RWPE1 (cell line): ENCODE measurements around the gene NCOA5.

Experiments used
- CTCF ChIA-PET: fragments of 350-600 bp; sonication (Branson Sonifier 250); formaldehyde crosslinking; extraction: SDS; loops from one replicate; lab custom pipeline; 2021; lab: Yijun Ruan, JAX
- POLR2A ChIA-PET: fragments of 400-600 bp; formaldehyde crosslinking; extraction: SDS; loops from one replicate; lab custom pipeline; 2020; ENCODE audit warnings: antibody characterized with exemption; ENCODE audit not compliant: low non-redundant PET; lab: Yijun Ruan, JAX
- DNase-seq: peaks from one replicate; pipeline ENCODE4 v3.0.0; 2012; ENCODE audit warnings: low spot score
- H3K27ac ChIP-seq: fragments of 450-650 bp; 2 replicates; pipeline ENCODE4 v1.5.1; 2017
- CTCF ChIP-seq: fragments of 450-650 bp; conservative IDR thresholded peaks from 2 replicates; pipeline ENCODE4 v1.5.1; 2017; ENCODE audit warnings: low read depth, mild to moderate bottlenecking

The NCOA5 gene

DNA sequence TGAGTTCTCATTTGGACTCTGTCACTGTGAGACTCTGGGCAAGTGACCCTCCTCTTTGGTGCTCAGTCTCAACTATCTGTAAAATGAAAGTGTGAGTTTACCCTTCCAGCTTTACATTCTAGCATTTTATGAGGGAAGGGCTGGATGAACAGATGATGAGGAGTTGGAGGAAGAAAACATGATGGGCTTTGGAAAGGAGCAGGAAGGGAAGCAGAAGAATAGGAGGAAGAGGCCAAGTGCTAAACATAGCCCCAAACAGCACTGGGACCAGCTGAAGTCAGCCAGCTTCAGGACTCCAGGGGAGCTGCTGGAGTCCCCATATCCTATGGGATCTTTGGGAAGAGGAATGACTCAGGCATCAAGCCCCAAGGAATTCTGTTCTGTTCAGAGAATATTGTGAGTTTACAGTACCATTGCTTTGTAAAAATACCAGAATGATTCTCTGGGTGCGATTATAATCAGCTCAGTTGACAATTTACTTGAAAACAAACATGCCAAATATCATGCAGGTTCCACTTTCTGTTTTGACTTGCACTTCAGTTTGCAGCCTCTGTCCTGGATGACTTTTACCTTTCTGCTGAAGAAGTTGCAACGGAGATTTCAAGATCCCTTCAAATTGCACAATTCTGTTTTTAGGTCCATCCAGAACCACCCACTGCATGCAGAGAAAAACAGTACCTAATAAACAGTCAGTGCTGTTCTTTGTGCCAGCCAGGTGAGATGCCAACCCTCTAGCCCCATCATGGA, 31.6 kb upstream of the NCOA5 start:
- no peak for TF ChIP-seq CTCF
- ChIA-PET CTCF (interaction anchor here (0.6 kb wide), 2 partner anchors 243 to 594 kb away, joined by 3 to 4 read pairs; no protein-coding TSS in a partner anchor), POLR2A (interaction anchor here (0.5 kb wide), 1 partner anchor 149 kb away, joined by 3 read pairs; the partner anchor contains the start of gene ZNF335)
- peak overlapping the region; percentile 49; the same call in 1 of the 2 replicates for H3K27ac ChIP-seq
- DNase-seq = no peak

GRCh38 chr20:46120136-46120535, 30.4 kb upstream of the NCOA5 start:
- DNase-seq = no peak
- TF ChIP-seq CTCF = no peak
- CTCF ChIA-PET = interaction anchor here (0.6 to 2.4 kb wide), 6 partner anchors 8 to 950 kb away, joined by 3 to 8 read pairs (median 6); partner anchors contain the start of gene SDC4
- H3K27ac ChIP-seq = no peak overlapping the region
- POLR2A ChIA-PET = no interaction called here

- TF ChIP-seq CTCF = no peak
- DNase-seq = no peak
- ChIA-PET CTCF (interaction anchor here (0.6 to 2.4 kb wide), 6 partner anchors 9 to 229 kb away, joined by 3 to 8 read pairs (median 6); no protein-coding TSS in a partner anchor), POLR2A (no interaction called here)
- peak overlapping the region; percentile 66; the same call in 1 of the 2 replicates for H3K27ac ChIP-seq
Observed at GRCh38 chr20:46119547-46119946, 29.8 kb upstream of the NCOA5 start.

DNA sequence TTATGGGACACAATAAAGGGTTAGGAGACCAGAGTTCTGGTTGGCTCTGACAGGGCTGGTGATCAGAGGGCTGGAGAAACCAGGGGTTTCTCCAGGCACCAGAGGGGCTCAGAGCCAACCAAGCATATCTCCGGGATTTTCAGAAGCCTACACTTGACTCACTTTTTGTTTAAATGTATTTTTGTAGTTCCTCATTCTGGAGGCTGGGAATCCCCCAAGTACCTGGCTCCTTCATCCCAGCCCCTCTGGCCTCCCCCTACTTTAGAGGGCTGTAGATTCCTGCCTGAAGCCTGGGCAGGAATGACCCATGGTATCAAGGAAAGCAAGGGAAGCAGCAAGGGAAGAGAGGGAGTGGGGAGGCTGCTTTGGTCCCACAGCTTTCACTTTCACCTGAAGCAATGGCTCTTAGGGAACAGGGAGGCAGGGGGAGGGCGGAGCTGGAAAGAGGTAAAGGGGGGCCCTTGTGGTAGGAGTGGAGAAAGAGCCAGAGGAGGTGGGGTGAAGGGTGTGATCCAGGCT, 29.3 kb upstream of the NCOA5 start:
- POLR2A ChIA-PET = no interaction called here
- TF ChIP-seq CTCF = no peak

DNA sequence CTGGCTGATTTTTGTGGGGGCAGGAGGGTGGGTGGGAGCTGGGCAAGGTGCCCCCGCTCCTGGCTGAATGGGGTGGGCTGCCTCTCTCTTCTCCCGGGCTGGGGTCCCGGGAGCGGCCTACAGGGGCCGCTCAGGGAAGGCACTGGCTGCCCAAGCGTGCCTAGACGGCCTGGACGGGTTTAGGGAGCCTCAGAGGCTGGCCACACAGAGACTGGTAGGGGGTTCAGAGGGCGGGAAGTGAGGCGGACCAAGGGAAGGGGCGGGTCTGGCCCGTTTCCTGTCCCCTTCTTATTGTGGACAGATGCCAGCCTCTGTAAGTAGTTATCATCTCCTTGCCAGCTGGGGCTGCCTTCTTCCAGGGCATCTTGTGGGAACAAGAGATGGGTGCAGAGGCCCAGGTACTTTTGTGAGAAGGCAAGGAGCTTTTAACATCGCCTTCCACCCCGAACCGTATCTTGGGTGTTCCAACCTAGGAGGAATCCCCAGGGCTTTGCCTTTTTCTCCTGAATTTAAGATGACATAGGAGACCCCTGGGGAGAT, 28.8 kb upstream of the NCOA5 start:
- H3K27ac ChIP-seq = peak overlapping the region; percentile 66
- ChIA-PET POLR2A (no interaction called here), CTCF (interaction anchor here (1.1 to 2.4 kb wide), 5 partner anchors 10 to 231 kb away, joined by 3 to 8 read pairs (median 7); no protein-coding TSS in a partner anchor)
- DNase-seq = peak; percentile 59
- TF ChIP-seq CTCF = no peak

More for the DNA sequence above, 29.3 kb upstream of the NCOA5 start:
- CTCF ChIA-PET = interaction anchor here (0.8 to 2.4 kb wide), 5 partner anchors 9 to 230 kb away, joined by 3 to 8 read pairs (median 7); no protein-coding TSS in a partner anchor
- DNase-seq = peak; percentile 50
- peak overlapping the region; percentile 66 for H3K27ac ChIP-seq
